GM23248 (cell line): ENCODE measurements around the gene ADCY2.

Experiments used
- EZH2 ChIP-seq: fragments of 200-600 bp; sonication (generic); IDR thresholded peaks from 2 replicates; pipeline ENCODE4 v1.6.1; 2018; ENCODE audit warnings: antibody characterized with exemption, mild to moderate bottlenecking; ENCODE audit not compliant: insufficient read depth, poor library complexity, severe bottlenecking
- EZH2phosphoT487 ChIP-seq: fragments of 200-600 bp; sonication (generic); IDR thresholded peaks from 2 replicates; pipeline ENCODE4 v1.6.1; 2018; ENCODE audit warnings: antibody characterized with exemption, moderate library complexity, mild to moderate bottlenecking, low read depth; ENCODE audit not compliant: insufficient read depth

DNA sequence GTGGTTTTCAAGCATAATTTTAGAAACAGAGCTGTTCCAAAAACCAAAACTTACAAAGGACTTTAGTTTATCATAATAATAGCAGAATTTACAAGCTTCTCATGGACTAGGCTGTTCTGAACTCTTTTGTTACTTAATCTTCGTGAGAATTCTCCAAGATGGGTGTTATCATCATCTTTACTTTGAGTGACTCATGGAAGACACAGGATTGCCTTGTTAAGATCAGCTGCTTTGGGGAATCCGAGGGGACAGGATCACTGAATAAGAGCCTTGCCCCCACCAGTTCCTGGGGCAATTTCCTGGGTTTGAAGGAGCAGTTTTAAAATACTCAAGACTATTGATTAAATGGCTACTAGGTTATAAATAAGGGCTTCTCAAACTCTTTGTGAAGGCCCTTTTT, 374.5 kb downstream of the ADCY2 start:
- TF ChIP-seq EZH2 (no peak), EZH2phosphoT487 (no peak)
